DMS79 (cell line): ENCODE measurements around the gene PHTF1.
"Not testable (repeated sequence)": the region's sequence is repeated elsewhere in the genome, so short reads cannot be mapped to it uniquely, and the experiment has no call there.

ENCODE experiments used
- DNase-seq: peaks from one replicate; lab custom pipeline; 2025; lab: John Stamatoyannopoulos, UW

PHTF1 gene

DNA sequence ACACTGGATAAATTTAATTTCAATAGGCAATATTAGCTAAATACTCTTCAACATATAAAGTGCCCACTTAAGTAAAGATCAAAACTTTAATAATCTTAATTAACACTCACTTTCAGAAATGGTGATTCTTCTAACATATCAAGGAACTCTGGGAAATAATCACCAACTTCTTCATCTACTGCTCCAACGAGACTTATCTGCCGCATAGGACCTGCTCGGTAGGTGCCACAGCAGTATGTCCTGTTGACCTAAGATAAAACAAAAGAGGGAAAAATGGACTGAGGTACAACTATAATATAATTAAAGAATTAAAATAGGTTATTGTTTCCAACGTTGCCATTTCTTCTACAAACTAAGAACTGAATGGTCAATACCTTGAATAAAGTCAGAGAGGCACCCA is 18.3 kb upstream of the PHTF1 start:
- no peak for DNase-seq

GRCh38 chr1:113770031-113770430 is 10.7 kb upstream of the PHTF1 start:
- DNase-seq: no peak

GRCh38 chr1:113769601-113769970 is 10.3 kb upstream of the PHTF1 start:
- DNase-seq: no peak

DNA sequence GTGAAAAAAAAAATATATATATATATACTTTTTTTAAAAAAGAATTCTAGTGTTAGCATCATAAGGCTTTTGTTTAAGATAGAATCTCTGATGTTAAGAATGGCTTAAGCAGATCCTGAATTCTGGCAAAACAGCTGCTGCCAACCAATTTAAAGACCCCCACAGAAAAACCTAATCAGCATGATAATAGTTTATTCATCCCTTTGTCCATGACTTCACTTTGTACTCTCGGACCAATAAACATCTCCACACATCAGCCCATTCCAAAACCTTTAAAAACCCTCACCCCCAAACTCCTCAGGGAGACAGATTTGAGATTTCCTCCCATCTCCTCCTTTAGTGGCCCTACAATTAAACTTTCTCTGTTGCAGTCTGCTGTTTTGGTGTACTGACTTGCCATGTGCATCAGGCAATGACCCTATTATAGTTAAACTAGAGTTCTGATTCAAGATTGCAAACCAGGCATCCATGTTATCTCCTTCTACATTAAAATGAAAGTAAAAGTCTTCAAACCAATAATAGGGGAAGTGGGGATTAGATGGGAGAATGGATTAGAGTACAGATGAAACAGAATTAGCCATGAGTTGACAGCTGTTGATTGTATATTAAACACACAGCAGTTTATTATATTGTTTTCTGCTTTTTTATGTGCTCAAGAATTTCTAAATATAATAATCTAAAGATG is 9.8 kb upstream of the PHTF1 start:
- no peak for DNase-seq

DNA sequence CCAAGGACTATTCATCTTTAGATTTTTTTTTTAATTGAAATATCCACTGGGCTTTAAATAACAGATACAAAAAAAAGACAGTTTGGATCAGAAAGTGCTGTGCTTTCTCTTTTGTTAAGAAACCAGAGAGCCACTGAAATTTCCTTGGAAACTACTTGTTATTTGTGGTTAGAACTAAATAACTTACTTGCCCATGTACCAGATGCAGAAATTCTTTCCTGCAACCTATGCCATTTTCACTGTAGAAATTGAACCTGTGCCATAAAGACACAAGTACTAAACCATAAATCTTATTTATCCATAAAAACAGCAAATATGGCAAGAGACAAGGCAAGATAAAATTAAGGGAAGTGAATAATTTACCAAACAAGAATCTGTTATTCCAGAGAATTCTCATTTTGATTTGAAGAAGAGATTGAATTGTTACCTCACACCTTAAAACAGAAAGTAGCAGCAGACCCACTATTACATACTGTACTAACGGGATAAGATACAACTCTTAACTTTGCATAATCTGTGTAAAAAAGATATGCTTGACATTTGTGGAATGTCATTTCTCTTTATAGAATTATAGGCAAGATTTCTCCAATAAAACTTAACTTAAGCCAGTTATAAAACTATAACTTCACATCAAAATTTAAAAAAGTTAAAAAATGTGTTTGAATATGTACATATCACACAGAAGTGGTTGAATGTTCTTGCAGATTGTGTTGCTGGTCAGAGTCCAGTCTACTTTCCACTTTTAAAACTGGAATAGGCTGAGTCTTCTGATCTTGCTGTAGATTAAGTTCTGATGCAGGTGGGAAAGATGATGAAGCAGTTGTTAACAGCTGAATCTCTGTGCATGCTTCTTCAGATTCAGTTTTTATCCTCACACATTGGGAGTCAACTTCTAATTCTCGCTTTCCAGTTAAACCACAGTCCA is 6.3 kb upstream of the PHTF1 start:
- DNase-seq: no peak

DNA sequence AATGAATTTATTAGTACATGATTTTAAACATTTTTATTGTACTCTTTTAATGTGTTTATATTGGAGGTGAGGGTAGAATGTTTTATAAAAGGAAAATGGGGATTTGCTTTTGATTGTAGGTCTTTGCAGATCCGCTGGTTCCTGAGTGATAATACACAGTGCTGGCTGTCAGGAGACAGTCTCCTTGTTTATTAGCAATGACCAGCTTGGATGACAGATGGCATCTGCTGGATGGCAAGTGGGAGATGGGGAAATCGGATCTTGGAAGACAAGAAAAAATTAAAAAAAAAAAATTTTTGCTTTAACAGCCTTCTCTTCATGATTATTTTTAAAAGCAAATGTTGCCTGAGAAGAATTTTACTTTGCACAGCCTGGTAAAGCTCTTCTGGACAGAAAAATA is 4.4 kb upstream of the PHTF1 start:
- DNase-seq: no peak

DNA sequence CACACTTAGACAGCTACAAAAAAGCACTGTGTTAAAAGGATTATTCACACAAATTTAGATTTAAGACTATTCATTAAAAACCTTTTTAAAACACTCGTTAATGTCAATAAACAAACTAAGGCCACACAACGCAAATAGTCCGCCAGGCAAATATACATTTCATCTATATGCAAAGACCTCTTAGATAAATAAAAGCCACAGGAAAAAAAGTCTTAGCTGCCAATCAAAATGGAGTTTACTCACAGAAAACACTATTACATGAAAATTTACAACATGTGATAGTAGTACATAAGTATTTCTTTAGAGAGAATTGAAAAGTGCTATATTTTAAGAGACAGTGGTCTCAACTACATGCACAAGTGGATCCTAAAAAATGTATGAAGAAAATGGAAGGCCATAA is 2.7 kb upstream of the PHTF1 start:
- DNase-seq: no peak

DNA sequence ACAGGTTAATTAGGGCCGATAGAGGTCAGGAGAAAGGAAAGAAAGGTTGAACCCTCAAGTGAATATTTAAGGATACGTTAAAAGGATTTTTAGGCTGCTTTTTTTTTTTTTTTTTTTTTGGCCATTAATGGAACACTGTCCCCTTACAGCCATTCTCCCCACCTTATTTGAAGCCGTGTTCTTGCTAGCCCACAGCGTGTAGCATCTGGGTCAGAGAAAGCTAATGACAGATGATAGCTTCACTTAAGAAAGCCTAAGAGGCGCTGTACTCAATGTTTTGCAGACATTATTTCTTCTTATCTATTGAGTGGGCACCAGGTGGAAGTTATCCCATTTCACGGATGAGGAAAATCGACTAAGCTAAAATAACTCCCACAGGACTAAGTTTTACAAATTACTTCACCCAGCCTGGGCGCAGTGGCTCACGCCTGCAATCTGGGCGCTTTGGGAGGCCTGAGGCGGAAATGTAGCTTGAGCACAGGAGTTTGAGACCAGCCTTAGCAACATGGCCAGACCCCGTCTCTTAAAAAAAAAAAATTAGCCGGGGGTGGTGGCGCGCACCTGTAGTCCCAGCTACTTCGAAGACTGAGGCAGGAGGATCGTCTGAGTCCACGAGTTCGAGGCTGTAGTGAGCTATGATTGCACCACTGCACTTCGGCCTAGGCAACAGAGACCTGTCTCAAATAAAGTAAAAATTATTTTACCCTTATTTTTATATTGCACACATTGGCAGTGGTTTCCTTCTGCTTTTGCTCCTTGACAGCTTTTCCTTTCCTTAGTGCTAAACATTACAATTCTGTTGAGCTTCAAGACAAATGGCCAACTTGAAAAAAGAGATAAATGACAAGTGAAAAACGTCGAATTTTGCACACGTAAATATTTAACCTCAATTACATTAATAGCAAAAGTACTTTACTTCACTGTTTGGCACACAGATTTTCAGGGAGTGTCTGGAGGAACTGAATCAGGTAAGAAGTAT is 1.1 kb upstream of the PHTF1 start:
- DNase-seq: no peak

DNA sequence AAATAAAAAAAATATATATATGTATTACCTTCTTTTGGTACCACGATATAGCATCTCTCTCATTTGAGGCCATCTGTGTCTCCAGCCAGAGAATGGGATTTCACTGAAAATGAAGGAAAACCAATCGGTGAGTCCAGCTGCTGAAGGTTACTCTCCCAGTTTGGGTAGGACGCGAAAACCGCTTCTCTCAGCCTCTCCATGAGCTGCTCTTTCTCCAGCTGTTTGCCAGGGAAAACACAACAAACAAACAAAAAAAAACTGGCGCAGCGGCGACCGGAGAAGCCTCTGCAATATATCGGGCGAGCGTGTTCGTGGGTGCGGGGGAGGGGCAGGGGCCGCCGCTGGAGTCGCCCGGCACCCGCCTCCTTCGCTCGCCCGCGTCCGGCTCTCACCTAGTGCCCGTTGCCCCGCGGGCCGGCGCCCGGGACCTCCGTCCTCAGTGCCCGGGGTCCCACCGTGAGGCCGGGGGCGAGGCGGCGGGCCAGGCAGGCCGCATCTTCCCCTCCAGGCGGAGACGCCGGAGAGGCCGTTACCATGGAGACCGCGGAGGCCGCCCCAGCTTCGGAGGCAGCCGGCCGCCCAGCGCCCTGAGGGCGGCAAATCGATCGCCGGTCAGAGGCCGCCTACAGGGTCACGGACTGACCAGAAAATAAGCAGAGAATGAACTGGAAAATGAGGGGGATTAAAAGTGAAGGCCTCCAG is 504 bp downstream of the PHTF1 start:
- DNase-seq: peak; percentile 44

DNA sequence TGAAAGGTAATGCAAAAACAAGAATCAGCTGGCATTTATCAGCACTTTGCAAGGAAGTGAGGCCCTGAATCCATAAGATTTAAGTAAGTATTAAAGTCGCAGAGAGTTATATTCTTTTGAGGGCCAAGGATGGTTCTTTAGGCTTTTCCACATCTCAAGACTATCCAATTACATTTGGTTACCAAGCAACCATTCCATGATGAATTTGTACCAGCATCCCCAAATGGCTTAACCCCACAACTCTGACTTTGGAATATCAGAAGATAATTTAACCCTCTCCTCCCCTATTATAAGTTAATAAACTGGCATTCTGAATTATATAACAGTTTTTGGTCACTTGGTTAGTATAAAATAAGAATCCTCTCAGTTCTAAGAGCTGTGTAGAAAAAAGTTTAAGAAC is 2.8 kb downstream of the PHTF1 start:
- no peak for DNase-seq

GRCh38 chr1:113753333-113753732 is 6.0 kb downstream of the PHTF1 start:
- DNase-seq: not testable (repeated sequence)

- DNase-seq: no peak
These were observed 7.8 kb downstream of the PHTF1 start for GRCh38 chr1:113751516-113751915.

GRCh38 chr1:113751114-113751513 is 8.2 kb downstream of the PHTF1 start:
- no peak for DNase-seq

- no peak for DNase-seq
These were observed 9.9 kb downstream of the PHTF1 start for GRCh38 chr1:113749402-113749801.

GRCh38 chr1:113747376-113747775 is 11.9 kb downstream of the PHTF1 start:
- no peak for DNase-seq

DNA sequence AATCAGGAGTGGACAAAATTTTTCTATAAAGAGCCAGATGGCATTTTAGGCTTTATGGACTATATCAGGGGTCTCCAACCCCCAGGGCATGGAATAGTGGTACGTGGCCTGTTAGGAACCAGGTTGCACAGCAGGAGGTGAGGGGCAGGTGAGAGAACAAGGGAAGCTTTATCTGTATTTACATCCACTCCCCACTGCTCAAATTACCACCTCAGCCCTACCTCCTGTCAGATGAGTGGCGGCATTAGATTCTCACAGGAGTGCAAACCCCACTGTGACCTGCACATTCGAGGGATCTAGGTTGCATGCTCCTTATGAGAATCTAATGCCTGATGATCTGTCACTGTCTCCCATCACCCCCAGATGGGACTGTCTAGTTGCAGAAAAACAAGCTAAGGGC is 13.9 kb downstream of the PHTF1 start:
- no peak for DNase-seq

DNA sequence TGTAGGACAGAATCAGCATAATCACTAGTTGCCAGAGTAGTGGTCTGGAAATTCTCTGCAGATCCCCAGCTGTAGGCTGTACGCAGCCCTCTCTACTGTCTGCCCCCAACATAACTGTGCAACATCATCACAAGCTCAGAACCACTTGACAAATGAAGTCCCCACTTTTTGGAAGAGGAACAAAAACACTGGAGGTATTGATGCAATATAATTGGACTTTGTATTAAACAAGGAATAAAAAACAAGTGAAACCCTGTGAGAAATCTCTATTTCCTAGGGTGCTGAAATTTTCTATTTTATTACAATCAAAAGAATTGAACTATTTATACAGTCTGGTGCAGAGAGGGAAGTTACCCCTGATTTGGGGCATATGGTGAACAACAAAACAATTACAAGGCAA is 15.2 kb downstream of the PHTF1 start:
- DNase-seq: no peak

GRCh38 chr1:113742515-113742914 is 16.8 kb downstream of the PHTF1 start:
- no peak for DNase-seq

- no peak for DNase-seq
These were observed 24.8 kb downstream of the PHTF1 start for GRCh38 chr1:113734357-113735055.

DNA sequence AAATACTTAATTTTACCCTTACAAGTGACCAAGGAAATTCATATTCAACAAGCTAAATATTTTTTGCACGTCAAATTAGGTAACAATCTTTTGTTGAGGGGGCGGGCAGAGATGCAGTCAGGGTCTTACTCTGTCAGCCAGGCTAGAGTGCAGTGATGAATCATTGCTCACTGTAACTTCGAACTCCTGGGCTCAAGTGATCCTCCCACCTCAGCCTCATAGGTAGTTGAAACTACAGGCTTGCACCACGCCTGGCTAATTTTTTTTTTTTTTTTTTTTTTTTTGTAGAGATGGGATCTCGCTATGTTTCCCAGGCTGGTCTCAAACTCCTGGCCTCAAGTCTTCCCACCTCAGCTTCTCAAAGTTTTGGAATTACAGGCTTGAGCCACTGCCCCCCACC is 26.5 kb downstream of the PHTF1 start:
- no peak for DNase-seq

GRCh38 chr1:113721010-113721409 is 38.3 kb downstream of the PHTF1 start:
- no peak for DNase-seq
